Neural cell (in vitro differentiated cells): ENCODE results near the gene FREM3. TPM values are rescaled to one million over a fixed set of nuclear protein-coding genes. Genes with fewer than 3 reads are reported as not detected.
"Not testable (repeated sequence)": the region's sequence is repeated elsewhere in the genome, so short reads cannot be mapped to it uniquely, and the experiment has no call there.

Experiments used
- H2AFZ ChIP-seq: fragments of 200-600, 300-800 bp; sonication (generic), shearing (Covaris generic); 2 replicates; pipeline ENCODE4 v1.6.0; 2014; ENCODE audit warnings: low read depth, mild to moderate bottlenecking, antibody characterized with exemption, low read length, moderate library complexity
- H3F3A ChIP-seq: fragments of 200-600 bp; shearing (Covaris generic); 2 replicates; pipeline ENCODE4 v1.6.1; 2016; ENCODE audit warnings: mild to moderate bottlenecking, moderate library complexity, mixed read lengths, antibody characterized with exemption, low read length; ENCODE audit not compliant: insufficient read depth, poor library complexity, severe bottlenecking
- H3K27ac ChIP-seq: fragments of 200-600, 300-800 bp; sonication (generic), shearing (Covaris generic); 2 replicates; pipeline ENCODE4 v1.5.1; 2014; ENCODE audit warnings: mild to moderate bottlenecking, low read length, moderate library complexity
- H3K27me3 ChIP-seq: fragments of 300-800, 200-600 bp; sonication (generic), shearing (Covaris generic); 2 replicates; pipeline ENCODE4 v1.6.0; 2014; ENCODE audit warnings: mild to moderate bottlenecking, low read depth, low read length, moderate library complexity; ENCODE audit not compliant: insufficient read depth
- H3K36me3 ChIP-seq: fragments of 300-800, 200-600 bp; sonication (generic), shearing (Covaris generic); 2 replicates; pipeline ENCODE4 v1.5.1; 2014; ENCODE audit warnings: mild to moderate bottlenecking, antibody characterized with exemption, low read length, moderate library complexity; ENCODE audit not compliant: insufficient read depth
- H3K4me2 ChIP-seq: fragments of 300-800, 200-600 bp; sonication (generic), shearing (Covaris generic); 2 replicates; pipeline ENCODE4 v1.6.0; 2014; ENCODE audit warnings: mild to moderate bottlenecking, low read length
- H3K4me3 ChIP-seq: fragments of 300-800, 200-600 bp; sonication (generic), shearing (Covaris generic); 2 replicates; pipeline ENCODE4 v1.5.1; 2014; ENCODE audit warnings: mild to moderate bottlenecking, low read length, moderate library complexity
- H3K79me2 ChIP-seq: fragments of 200-600 bp; shearing (Covaris generic); replicated peaks from 2 replicates; pipeline ENCODE4 v1.6.0; 2014; ENCODE audit warnings: mild to moderate bottlenecking, low read length, moderate library complexity; ENCODE audit not compliant: insufficient read depth
- H3K9ac ChIP-seq: fragments of 300-800, 200-600 bp; sonication (generic), shearing (Covaris generic); 2 replicates; pipeline ENCODE4 v1.6.1; 2016; ENCODE audit warnings: mild to moderate bottlenecking, low read length, mixed read lengths
- H3K9me2 ChIP-seq: fragments of 200-600 bp; shearing (Covaris generic); 2 replicates; pipeline ENCODE4 v1.6.1; 2016; ENCODE audit warnings: mild to moderate bottlenecking, low read length, mixed read lengths; ENCODE audit not compliant: insufficient read depth
- H3K9me3 ChIP-seq: fragments of 200-600, 300-800 bp; sonication (generic), shearing (Covaris generic); 2 replicates; pipeline ENCODE4 v1.6.1; 2016; ENCODE audit warnings: mild to moderate bottlenecking, mixed run types, low read length, moderate library complexity, mixed read lengths
- H4K20me1 ChIP-seq: fragments of 200-600 bp; shearing (Covaris generic); 2 replicates; pipeline ENCODE4 v1.6.1; 2016; ENCODE audit warnings: mild to moderate bottlenecking, mixed run types; ENCODE audit not compliant: insufficient read depth
- EP300 ChIP-seq: fragments of 450-650 bp; conservative IDR thresholded peaks from 2 replicates; pipeline ENCODE4 v1.6.1; 2014; ENCODE audit warnings: antibody characterized with exemption, mild to moderate bottlenecking, moderate library complexity; ENCODE audit not compliant: poor library complexity, severe bottlenecking
- EZH2 ChIP-seq: fragments of 200-600, 300-800 bp; shearing (Covaris generic), sonication (generic); IDR thresholded peaks from 2 replicates; pipeline ENCODE4 v1.6.1; 2014; ENCODE audit warnings: antibody characterized with exemption, low read length, borderline replicate concordance, mild to moderate bottlenecking; ENCODE audit not compliant: insufficient read depth, poor library complexity, severe bottlenecking
- MXI1 ChIP-seq: fragments of 450-650 bp; conservative IDR thresholded peaks from 2 replicates; pipeline ENCODE4 v1.6.1; 2014; ENCODE audit warnings: antibody characterized with exemption, mild to moderate bottlenecking; ENCODE audit not compliant: poor library complexity, severe bottlenecking
- POLR2AphosphoS5 ChIP-seq: IDR thresholded peaks from 2 replicates; pipeline ENCODE4 v1.6.1; 2012
- RAD21 ChIP-seq: fragments of 450-650 bp; conservative IDR thresholded peaks from 2 replicates; pipeline ENCODE4 v1.6.1; 2014; ENCODE audit warnings: antibody characterized with exemption, mild to moderate bottlenecking, moderate library complexity
- REST ChIP-seq: IDR thresholded peaks from 2 replicates; pipeline ENCODE4 v1.6.1; 2012; ENCODE audit warnings: borderline replicate concordance
- SMC3 ChIP-seq: fragments of 450-650 bp; conservative IDR thresholded peaks from 2 replicates; pipeline ENCODE4 v1.6.1; 2014; ENCODE audit warnings: antibody characterized with exemption, mild to moderate bottlenecking, moderate library complexity; ENCODE audit not compliant: poor library complexity
- TAF1 ChIP-seq: IDR thresholded peaks from 2 replicates; pipeline ENCODE4 v1.6.1; 2012; ENCODE audit warnings: low read depth
- polyA plus RNA-seq: library from polyadenylated mRNA; depleted of rRNA; stranded (reverse); fragments of >200 nt; gene quantifications from 2 replicates; pipeline ENCODE4 v1.2.3, GENCODE V29; 2014
- TF ChIP-seq, protein P1 (sequence below): fragments of 450-650 bp; IDR thresholded peaks from 2 replicates; pipeline ENCODE4 v1.5.1; 2014; ENCODE audit warnings: antibody characterized with exemption, mild to moderate bottlenecking, moderate library complexity; ENCODE audit not compliant: poor library complexity, severe bottlenecking

Gene FREM3
- polyA plus RNA-seq, 1 donor from 2014 or later, result 0.35 TPM

GRCh38 chr4:143679434-143679833, 21.0 kb downstream of the FREM3 start:
- Histone ChIP-seq H2AFZ (peak overlapping the region; percentile 21), H3K4me3 (no peak overlapping the region), H4K20me1 (no peaks in the 10 kb centered on the region), H3K36me3 (no peaks in the 10 kb centered on the region), H3K9me2 (no peaks in the 10 kb centered on the region), H3K27me3 (no peaks in the 10 kb centered on the region), H3F3A (no peaks in the 10 kb centered on the region), H3K4me2 (no peak overlapping the region), H3K79me2 (no peaks in the 10 kb centered on the region), H3K27ac (no peak overlapping the region), H3K9ac (no peak overlapping the region), H3K9me3 (no peaks in the 10 kb centered on the region)
- TF ChIP-seq MXI1 (no peak), REST (no peak), EP300 (no peak), RAD21 (no peak), EZH2 (no peak), SMC3 (no peak), POLR2AphosphoS5 (no peak)
- TF ChIP-seq, protein P1, sequence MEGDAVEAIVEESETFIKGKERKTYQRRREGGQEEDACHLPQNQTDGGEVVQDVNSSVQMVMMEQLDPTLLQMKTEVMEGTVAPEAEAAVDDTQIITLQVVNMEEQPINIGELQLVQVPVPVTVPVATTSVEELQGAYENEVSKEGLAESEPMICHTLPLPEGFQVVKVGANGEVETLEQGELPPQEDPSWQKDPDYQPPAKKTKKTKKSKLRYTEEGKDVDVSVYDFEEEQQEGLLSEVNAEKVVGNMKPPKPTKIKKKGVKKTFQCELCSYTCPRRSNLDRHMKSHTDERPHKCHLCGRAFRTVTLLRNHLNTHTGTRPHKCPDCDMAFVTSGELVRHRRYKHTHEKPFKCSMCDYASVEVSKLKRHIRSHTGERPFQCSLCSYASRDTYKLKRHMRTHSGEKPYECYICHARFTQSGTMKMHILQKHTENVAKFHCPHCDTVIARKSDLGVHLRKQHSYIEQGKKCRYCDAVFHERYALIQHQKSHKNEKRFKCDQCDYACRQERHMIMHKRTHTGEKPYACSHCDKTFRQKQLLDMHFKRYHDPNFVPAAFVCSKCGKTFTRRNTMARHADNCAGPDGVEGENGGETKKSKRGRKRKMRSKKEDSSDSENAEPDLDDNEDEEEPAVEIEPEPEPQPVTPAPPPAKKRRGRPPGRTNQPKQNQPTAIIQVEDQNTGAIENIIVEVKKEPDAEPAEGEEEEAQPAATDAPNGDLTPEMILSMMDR, result no peak

- H3K4me2 ChIP-seq, H3K27me3 ChIP-seq, H3K27ac ChIP-seq, H3F3A ChIP-seq, H3K9me2 ChIP-seq, H3K9me3 ChIP-seq, H2AFZ ChIP-seq, H3K9ac ChIP-seq, H3K36me3 ChIP-seq, H3K4me3 ChIP-seq, H4K20me1 ChIP-seq, H3K79me2 ChIP-seq: not testable (repeated sequence)
These were observed 26.8 kb downstream of the FREM3 start for GRCh38 chr4:143673629-143674028.

- H3K4me2 ChIP-seq, result no peak overlapping the region
- no peaks in the 10 kb centered on the region for H3K36me3 ChIP-seq
- H3K27ac ChIP-seq, result no peak overlapping the region
- H4K20me1 ChIP-seq, result no peaks in the 10 kb centered on the region
- no peak overlapping the region for H3K4me3 ChIP-seq
- H3K27me3 ChIP-seq, result no peaks in the 10 kb centered on the region
- no peak overlapping the region for H2AFZ ChIP-seq
- H3K9me2 ChIP-seq, result no peaks in the 10 kb centered on the region
- H3K79me2 ChIP-seq, result no peaks in the 10 kb centered on the region
- H3F3A ChIP-seq, result no peaks in the 10 kb centered on the region
- H3K9me3 ChIP-seq, result no peaks in the 10 kb centered on the region
- TF ChIP-seq, protein P1, result no peak
- TF ChIP-seq SMC3 (no peak), TAF1 (no peak)
- H3K9ac ChIP-seq, result no peak overlapping the region
These were observed 31.4 kb downstream of the FREM3 start for GRCh38 chr4:143668930-143669552.
